HepG2 (cell line): ENCODE measurements around the gene C5AR2. TPM values are rescaled to one million over a fixed set of nuclear protein-coding genes. Genes with fewer than 3 reads are reported as not detected.

Experiments
- AGO1 ChIP-seq: fragments of 200-400 bp; formaldehyde crosslinking; IDR thresholded peaks from 2 replicates; pipeline ENCODE4 v1.6.1; 2017; ENCODE audit warnings: mild to moderate bottlenecking, low read depth, low read length, moderate library complexity; ENCODE audit not compliant: poor library complexity, severe bottlenecking
- AHR ChIP-seq: IDR thresholded peaks from 2 replicates; pipeline ENCODE4 v1.6.1; 2018; ENCODE audit warnings: missing genetic modification reagents, missing compliant biosample characterization
- DNMT1 ChIP-seq: sonication (generic); formaldehyde crosslinking; IDR thresholded peaks from 2 replicates; pipeline ENCODE4 v1.5.1; 2020; ENCODE audit warnings: mild to moderate bottlenecking, missing genetic modification reagents
- FOSL2 ChIP-seq: sonication (generic); formaldehyde crosslinking; IDR thresholded peaks from 2 replicates; pipeline ENCODE4 v1.4.0; 2020; ENCODE audit warnings: missing genetic modification reagents
- MTERF4 ChIP-seq: sonication (generic); formaldehyde crosslinking; IDR thresholded peaks from 2 replicates; pipeline ENCODE4 v1.8.0; 2023; ENCODE audit warnings: mild to moderate bottlenecking, missing genetic modification reagents
- RBM39 ChIP-seq: fragments of 200-400 bp; formaldehyde crosslinking; IDR thresholded peaks from one replicate; pipeline ENCODE4 v1.6.1; 2018; ENCODE audit warnings: antibody characterized with exemption, mild to moderate bottlenecking, low read depth, low read length; ENCODE audit not compliant: poor library complexity, severe bottlenecking
- SP140L ChIP-seq: sonication (generic); formaldehyde crosslinking; IDR thresholded peaks from 2 replicates; pipeline ENCODE4 v1.4.0; 2020; ENCODE audit warnings: missing genetic modification reagents, borderline replicate concordance
- SP5 ChIP-seq: IDR thresholded peaks from 2 replicates; pipeline ENCODE4 v1.6.1; 2016; ENCODE audit warnings: low read depth, borderline replicate concordance
- SRF ChIP-seq: IDR thresholded peaks from 2 replicates; pipeline ENCODE4 v1.6.1; 2011; ENCODE audit warnings: mild to moderate bottlenecking, low read depth, low read length, moderate library complexity
- TAF15 ChIP-seq: fragments of 200-400 bp; formaldehyde crosslinking; IDR thresholded peaks from one replicate; pipeline ENCODE4 v1.6.1; 2018; ENCODE audit warnings: mild to moderate bottlenecking, low read depth, low read length; ENCODE audit not compliant: poor library complexity, severe bottlenecking
- TCF12 ChIP-seq, 2 experiments: fragments of 450-650 bp in 1 of 2; sonication (generic) in 1 of 2; formaldehyde crosslinking in 1 of 2; IDR thresholded peaks; 2 replicates each; pipeline versions ENCODE4 v1.6.1 to v1.8.0; 2017 to 2022; ENCODE audit warnings: antibody characterized with exemption in 1 of 2, mild to moderate bottlenecking in 1 of 2, missing genetic modification reagents in 1 of 2, moderate library complexity in 1 of 2
- ZBTB42 ChIP-seq: sonication (generic); formaldehyde crosslinking; IDR thresholded peaks from 2 replicates; pipeline ENCODE4 v1.5.0; 2020; ENCODE audit warnings: mild to moderate bottlenecking, missing genetic modification reagents
- ZFP90 ChIP-seq: sonication (generic); formaldehyde crosslinking; IDR thresholded peaks from 2 replicates; pipeline ENCODE4 v1.8.0; 2022; ENCODE audit warnings: missing genetic modification reagents, mild to moderate bottlenecking, inconsistent platforms, borderline replicate concordance
- ZFX ChIP-seq: sonication (generic); formaldehyde crosslinking; IDR thresholded peaks from 2 replicates; pipeline ENCODE4 v1.4.0; 2020; ENCODE audit warnings: mild to moderate bottlenecking, low read depth, missing genetic modification reagents, moderate library complexity
- ZKSCAN1 ChIP-seq: fragments of 150-350 bp; IDR thresholded peaks from 2 replicates; pipeline ENCODE4 v1.6.1; 2014; ENCODE audit warnings: low read length
- ZNF234 ChIP-seq: sonication (generic); formaldehyde crosslinking; conservative IDR thresholded peaks from 2 replicates; pipeline ENCODE4 v1.5.1; 2020; ENCODE audit warnings: mild to moderate bottlenecking, missing genetic modification reagents
- ZNF264 ChIP-seq: sonication (generic); formaldehyde crosslinking; IDR thresholded peaks from 2 replicates; pipeline ENCODE4 v1.4.0; 2020; ENCODE audit warnings: missing genetic modification reagents
- ZNF3 ChIP-seq: IDR thresholded peaks from 2 replicates; pipeline ENCODE4 v1.7.0; 2017; ENCODE audit warnings: inconsistent platforms
- ZNF468 ChIP-seq: sonication (generic); formaldehyde crosslinking; IDR thresholded peaks from 2 replicates; pipeline ENCODE4 v1.8.0; 2022; ENCODE audit warnings: mild to moderate bottlenecking, moderate library complexity, missing genetic modification reagents
- ZNF549 ChIP-seq: sonication (generic); formaldehyde crosslinking; IDR thresholded peaks from 2 replicates; pipeline ENCODE4 v1.5.0; 2020; ENCODE audit warnings: missing genetic modification reagents
- ZNF562 ChIP-seq: sonication (generic); formaldehyde crosslinking; IDR thresholded peaks from 2 replicates; pipeline ENCODE4 v1.8.0; 2022; ENCODE audit warnings: missing genetic modification reagents, borderline replicate concordance
- ZNF563 ChIP-seq: sonication (generic); formaldehyde crosslinking; IDR thresholded peaks from 2 replicates; pipeline ENCODE4 v1.8.0; 2022; ENCODE audit warnings: mild to moderate bottlenecking, moderate library complexity, missing genetic modification reagents
- ZNF615 ChIP-seq: sonication (generic); formaldehyde crosslinking; IDR thresholded peaks from 2 replicates; pipeline ENCODE4 v1.5.0; 2020; ENCODE audit warnings: mild to moderate bottlenecking, missing genetic modification reagents, borderline replicate concordance
- polyA plus RNA-seq, 8 experiments: library from polyadenylated mRNA; depleted of rRNA in 3 of 8; stranded (reverse) in 7 of 8; unstranded in 1 of 8; fragments of >200 nt; fragmentation: Illumina TruSeq in 4 of 8; extraction: Trizol in 4 of 8; gene quantifications; 2 replicates each; pipeline versions ENCODE4 v1.2.1 to v1.2.3, GENCODE V29; 2011 to 2016; ENCODE audit warnings: low read depth in 4 of 8, missing spikeins in 1 of 8, mixed read lengths in 1 of 8; ENCODE audit not compliant: insufficient read depth in 1 of 8
- total RNA-seq, 5 experiments: library from RNA; depleted of rRNA; stranded (reverse); fragments of >200 nt; fragmentation: Illumina TruSeq; extraction: Trizol; gene quantifications; 2 replicates each; pipeline ENCODE4 v1.2.3, GENCODE V29; 2016; ENCODE audit warnings: low read depth in 1 of 5
- TF ChIP-seq, protein P1 (sequence below): sonication (generic); formaldehyde crosslinking; conservative IDR thresholded peaks from 2 replicates; pipeline ENCODE4 v1.8.0; 2022; ENCODE audit warnings: mild to moderate bottlenecking, moderate library complexity, missing genetic modification reagents
- TF ChIP-seq, protein P2 (sequence below): sonication (generic); formaldehyde crosslinking; IDR thresholded peaks from 2 replicates; pipeline ENCODE4 v1.4.0; 2020; ENCODE audit warnings: missing genetic modification reagents

The C5AR2 gene
- total and polyA plus RNA-seq, 2 of the 13 experiments (the other 11 are each of a cell fraction or from before 2014, with no cell fraction given) = 0.09 to 0.24 TPM

DNA sequence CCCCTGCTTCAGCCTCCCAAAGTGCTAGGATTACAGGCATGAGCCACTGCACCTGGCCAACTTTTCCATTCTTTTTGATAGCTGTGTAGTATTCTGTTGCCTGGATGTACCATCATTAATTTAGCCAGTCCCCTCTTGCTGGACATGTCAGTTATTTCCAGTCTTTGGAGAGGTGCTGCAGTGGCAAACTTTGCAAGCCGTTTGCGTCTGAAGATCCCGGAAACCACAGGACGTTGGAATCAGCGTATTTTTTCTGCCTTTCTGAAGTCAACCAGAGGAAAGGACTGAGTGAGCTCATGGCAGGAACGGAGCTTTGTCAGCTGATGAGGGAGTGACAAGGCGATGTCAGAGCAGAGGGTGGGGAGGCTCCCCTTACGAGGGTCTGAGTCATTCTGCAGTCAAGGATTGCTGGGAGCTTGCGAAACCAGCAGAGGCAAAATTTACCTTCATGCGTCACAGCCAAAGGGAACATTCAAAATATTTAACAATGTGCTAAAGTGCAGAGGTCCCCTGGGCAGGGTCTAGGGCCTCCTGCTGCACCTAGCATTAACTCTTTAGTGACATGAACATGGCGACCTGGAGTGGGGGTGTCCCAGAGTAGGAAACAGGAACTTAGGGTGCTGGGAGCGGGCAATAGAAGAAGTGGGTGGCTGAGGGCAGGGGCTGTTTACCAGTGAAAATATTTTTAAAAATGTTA, 16.7 kb upstream of the C5AR2 start (continued):
- TF ChIP-seq TCF12 (IDR thresholded peaks at IDR 0.05) (no peak), TCF12 (CRISPR knock-in tag; IDR thresholded peaks at IDR 0.05) (0 out of 2 replicates have a peak, but pooled peaks have one; percentile 10), MTERF4 (0 out of 2 replicates have a peak, but pooled peaks have one; percentile 66), RBM39 (no peak), ZBTB42 (CRISPR knock-in tag) (0 out of 2 replicates have a peak, but pooled peaks have one; percentile 44), ZNF562 (CRISPR knock-in tag) (no peak), ZNF264 (CRISPR knock-in tag) (peak; percentile 77; the same call in 1 of the 2 replicates), ZFP90 (CRISPR knock-in tag) (no peak; the same call in 1 of the 2 replicates), ZNF549 (CRISPR knock-in tag) (no peak), ZNF234 (no peak), AHR (CRISPR knock-in tag) (peak; percentile 44; the same call in 1 of the 2 replicates), ZNF615 (CRISPR knock-in tag) (no peak), ZNF468 (CRISPR knock-in tag) (no peak), ZNF563 (CRISPR knock-in tag) (peak; percentile 62; the same call in 1 of the 2 replicates), AGO1 (no peak), ZKSCAN1 (no peak), ZNF3 (no peak), DNMT1 (CRISPR knock-in tag) (0 out of 2 replicates have a peak, but pooled peaks have one; percentile 76), SRF (peak; percentile 30; the same call in 1 of the 2 replicates), ZFX (peak; percentile 39; the same call in 1 of the 2 replicates), TAF15 (no peak), FOSL2 (CRISPR knock-in tag) (peak; percentile 100), SP140L (no peak), SP5 (peak; percentile 62; the same call in 1 of the 2 replicates)
- TF ChIP-seq, protein P1, sequence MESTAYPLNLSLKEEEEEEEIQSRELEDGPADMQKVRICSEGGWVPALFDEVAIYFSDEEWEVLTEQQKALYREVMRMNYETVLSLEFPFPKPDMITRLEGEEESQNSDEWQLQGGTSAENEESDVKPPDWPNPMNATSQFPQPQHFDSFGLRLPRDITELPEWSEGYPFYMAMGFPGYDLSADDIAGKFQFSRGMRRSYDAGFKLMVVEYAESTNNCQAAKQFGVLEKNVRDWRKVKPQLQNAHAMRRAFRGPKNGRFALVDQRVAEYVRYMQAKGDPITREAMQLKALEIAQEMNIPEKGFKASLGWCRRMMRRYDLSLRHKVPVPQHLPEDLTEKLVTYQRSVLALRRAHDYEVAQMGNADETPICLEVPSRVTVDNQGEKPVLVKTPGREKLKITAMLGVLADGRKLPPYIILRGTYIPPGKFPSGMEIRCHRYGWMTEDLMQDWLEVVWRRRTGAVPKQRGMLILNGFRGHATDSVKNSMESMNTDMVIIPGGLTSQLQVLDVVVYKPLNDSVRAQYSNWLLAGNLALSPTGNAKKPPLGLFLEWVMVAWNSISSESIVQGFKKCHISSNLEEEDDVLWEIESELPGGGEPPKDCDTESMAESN (CRISPR knock-in tag) = peak; percentile 61; the same call in 1 of the 2 replicates
- TF ChIP-seq, protein P2, sequence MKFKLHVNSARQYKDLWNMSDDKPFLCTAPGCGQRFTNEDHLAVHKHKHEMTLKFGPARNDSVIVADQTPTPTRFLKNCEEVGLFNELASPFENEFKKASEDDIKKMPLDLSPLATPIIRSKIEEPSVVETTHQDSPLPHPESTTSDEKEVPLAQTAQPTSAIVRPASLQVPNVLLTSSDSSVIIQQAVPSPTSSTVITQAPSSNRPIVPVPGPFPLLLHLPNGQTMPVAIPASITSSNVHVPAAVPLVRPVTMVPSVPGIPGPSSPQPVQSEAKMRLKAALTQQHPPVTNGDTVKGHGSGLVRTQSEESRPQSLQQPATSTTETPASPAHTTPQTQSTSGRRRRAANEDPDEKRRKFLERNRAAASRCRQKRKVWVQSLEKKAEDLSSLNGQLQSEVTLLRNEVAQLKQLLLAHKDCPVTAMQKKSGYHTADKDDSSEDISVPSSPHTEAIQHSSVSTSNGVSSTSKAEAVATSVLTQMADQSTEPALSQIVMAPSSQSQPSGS (CRISPR knock-in tag) = peak; percentile 96
